ENCODE results near the gene UNC79.

UNC79 gene

GRCh38 chr14:93648440-93649168 is 217.9 kb downstream of the UNC79 start:
- Histone ChIP-seq H3K27ac (replicated peaks) (no peak overlapping the region), H3K4me3 (replicated peaks; ENCODE audit: insufficient read depth, low read length) (no peak overlapping the region), H3K27me3 (ENCODE audit: insufficient read depth, poor library complexity, severe bottlenecking) (peaks cover 17% of the 10 kb centered on the region)
- TF ChIP-seq CTCF (IDR thresholded peaks at IDR 0.05; ENCODE audit: insufficient read depth, low read length) (peak; percentile 56), SPI1 (IDR thresholded peaks at IDR 0.05; ENCODE audit: borderline replicate concordance, low read depth) (no peak)
- peak; percentile 2 to 25 for DNase-seq (ENCODE audit: low read depth in 1 of 2, low spot score in 1 of 2)

GRCh38 chr14:93654599-93654998 is 223.9 kb downstream of the UNC79 start:
- DNase-seq (ENCODE audit: low read depth in 1 of 2, low spot score in 1 of 2): no peak
- Histone ChIP-seq H3K27ac (replicated peaks) (no peak overlapping the region), H3K4me3 (replicated peaks; ENCODE audit: insufficient read depth, low read length) (no peak overlapping the region), H3K27me3 (ENCODE audit: insufficient read depth, poor library complexity, severe bottlenecking) (no peaks in the 10 kb centered on the region)
- TF ChIP-seq CTCF (IDR thresholded peaks at IDR 0.05; ENCODE audit: insufficient read depth, low read length) (no peak), GABPA (IDR thresholded peaks at IDR 0.05; ENCODE audit: low read depth) (no peak), SPI1 (IDR thresholded peaks at IDR 0.05; ENCODE audit: borderline replicate concordance, low read depth) (no peak), POLR2AphosphoS5 (IDR thresholded peaks at IDR 0.05; ENCODE audit: low read depth) (no peak), REST (IDR thresholded peaks at IDR 0.05; ENCODE audit: insufficient replicate concordance, low read depth) (no peak)

- Histone ChIP-seq H3K4me3 (replicated peaks; ENCODE audit: insufficient read depth, low read length) (no peak overlapping the region), H3K27ac (replicated peaks) (no peak overlapping the region), H3K27me3 (ENCODE audit: insufficient read depth, poor library complexity, severe bottlenecking) (no peaks in the 10 kb centered on the region)
- DNase-seq (ENCODE audit: low read depth in 1 of 2, low spot score in 1 of 2): peak; percentile 2 to 30
- TF ChIP-seq GABPA (IDR thresholded peaks at IDR 0.05; ENCODE audit: low read depth) (no peak), CTCF (IDR thresholded peaks at IDR 0.05; ENCODE audit: insufficient read depth, low read length) (peak; percentile 31)
Observed at GRCh38 chr14:93655078-93655750, 224.5 kb downstream of the UNC79 start.

- H3K27me3 ChIP-seq (ENCODE audit: insufficient read depth, poor library complexity, severe bottlenecking): no peaks in the 10 kb centered on the region
- TF ChIP-seq CTCF (IDR thresholded peaks at IDR 0.05; ENCODE audit: insufficient read depth, low read length) (no peak), GABPA (IDR thresholded peaks at IDR 0.05; ENCODE audit: low read depth) (no peak), REST (IDR thresholded peaks at IDR 0.05; ENCODE audit: insufficient replicate concordance, low read depth) (no peak), SPI1 (IDR thresholded peaks at IDR 0.05; ENCODE audit: borderline replicate concordance, low read depth) (no peak), POLR2AphosphoS5 (IDR thresholded peaks at IDR 0.05; ENCODE audit: low read depth) (no peak)
- DNase-seq (ENCODE audit: low read depth in 1 of 2, low spot score in 1 of 2): no peak
- H3K4me3 ChIP-seq (replicated peaks; ENCODE audit: insufficient read depth, low read length): no peak overlapping the region
- H3K27ac ChIP-seq (replicated peaks): no peak overlapping the region
Observed at GRCh38 chr14:93657875-93658274, 227.1 kb downstream of the UNC79 start.
